Measurements from ENCODE around the gene PIGV.

GRCh38 chr1:26783646-26784022 lies 4.1 kb upstream of the PIGV start:
- TF ChIP-seq, protein P1, sequence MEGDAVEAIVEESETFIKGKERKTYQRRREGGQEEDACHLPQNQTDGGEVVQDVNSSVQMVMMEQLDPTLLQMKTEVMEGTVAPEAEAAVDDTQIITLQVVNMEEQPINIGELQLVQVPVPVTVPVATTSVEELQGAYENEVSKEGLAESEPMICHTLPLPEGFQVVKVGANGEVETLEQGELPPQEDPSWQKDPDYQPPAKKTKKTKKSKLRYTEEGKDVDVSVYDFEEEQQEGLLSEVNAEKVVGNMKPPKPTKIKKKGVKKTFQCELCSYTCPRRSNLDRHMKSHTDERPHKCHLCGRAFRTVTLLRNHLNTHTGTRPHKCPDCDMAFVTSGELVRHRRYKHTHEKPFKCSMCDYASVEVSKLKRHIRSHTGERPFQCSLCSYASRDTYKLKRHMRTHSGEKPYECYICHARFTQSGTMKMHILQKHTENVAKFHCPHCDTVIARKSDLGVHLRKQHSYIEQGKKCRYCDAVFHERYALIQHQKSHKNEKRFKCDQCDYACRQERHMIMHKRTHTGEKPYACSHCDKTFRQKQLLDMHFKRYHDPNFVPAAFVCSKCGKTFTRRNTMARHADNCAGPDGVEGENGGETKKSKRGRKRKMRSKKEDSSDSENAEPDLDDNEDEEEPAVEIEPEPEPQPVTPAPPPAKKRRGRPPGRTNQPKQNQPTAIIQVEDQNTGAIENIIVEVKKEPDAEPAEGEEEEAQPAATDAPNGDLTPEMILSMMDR (conservative IDR thresholded peaks at IDR 0.05; ENCODE audit: low read depth, low read length), result no peak
- TF ChIP-seq POLR2A (IDR thresholded peaks at IDR 0.05; ENCODE audit: low read depth, low read length) (no peak), BHLHE40 (IDR thresholded peaks at IDR 0.05; ENCODE audit: low read depth, low read length) (no peak), USF2 (IDR thresholded peaks at IDR 0.05; ENCODE audit: low read depth, low read length) (no peak), CEBPB (IDR thresholded peaks at IDR 0.05; ENCODE audit: low read depth, low read length) (no peak), RAD21 (IDR thresholded peaks at IDR 0.05; ENCODE audit: low read length) (no peak), SMC3 (IDR thresholded peaks at IDR 0.05; ENCODE audit: low read depth, low read length) (no peak)
